Measurements from ENCODE around the gene SLC38A9.

The SLC38A9 gene

GRCh38 chr5:55737793-55738192 is 25.7 kb upstream of the SLC38A9 start, which contains the start of gene DDX4:
Gene DDX4, plus strand, starts transcription at chr5:55738061. Its CDS starts 903 bp downstream, at chr5:55738964.
- no peaks in the 10 kb centered on the region for H4K20me1 ChIP-seq (ENCODE audit: insufficient read depth, low read length)
- H3K79me2 ChIP-seq (ENCODE audit: low read length), result no peaks in the 10 kb centered on the region
- no peak within 1 kb of the TSS for H3K4me2 ChIP-seq (ENCODE audit: low read depth, low read length)
- TF ChIP-seq EZH2 (optimal IDR thresholded peaks at IDR 0.05; ENCODE audit: low read depth, low read length), result no peak
- TF ChIP-seq CTCF (IDR thresholded peaks at IDR 0.05; ENCODE audit: low read length), result no peak
- no peak for TF ChIP-seq EZH2phosphoT487 (IDR thresholded peaks at IDR 0.05; ENCODE audit: low read length)
- DNase-seq, result no peak
- H3K9ac ChIP-seq (ENCODE audit: low read length), result no peak within 1 kb of the TSS
- H3K27me3 ChIP-seq (replicated peaks; ENCODE audit: insufficient read depth, low read length), result no peaks in the 10 kb centered on the region
- no peak within 1 kb of the TSS for H3K27ac ChIP-seq (ENCODE audit: low read length)
- H3K9me3 ChIP-seq (replicated peaks; ENCODE audit: insufficient read depth, low read length), result no peaks in the 10 kb centered on the region
- H2AFZ ChIP-seq (ENCODE audit: low read length), result no peak within 1 kb of the TSS
- no peaks in the 10 kb centered on the region for H3K36me3 ChIP-seq (replicated peaks; ENCODE audit: insufficient read depth, low read length)
- H3K4me3 ChIP-seq (ENCODE audit: low read length), result no peak within 1 kb of the TSS
- no peaks in the 10 kb centered on the region for H3F3A ChIP-seq (ENCODE audit: insufficient read depth, low read length)
- no peaks in the 10 kb centered on the region for H3K9me2 ChIP-seq (replicated peaks; ENCODE audit: insufficient read depth, low read length)
- no peaks in the 10 kb centered on the region for H3K4me1 ChIP-seq (ENCODE audit: low read length)

- TF ChIP-seq CTCF (IDR thresholded peaks at IDR 0.05; ENCODE audit: low read length) (no peak), EZH2 (optimal IDR thresholded peaks at IDR 0.05; ENCODE audit: low read depth, low read length) (no peak), EZH2phosphoT487 (IDR thresholded peaks at IDR 0.05; ENCODE audit: low read length) (no peak)
Measured at GRCh38 chr5:55734658-55735057, 22.5 kb upstream of the SLC38A9 start.

GRCh38 chr5:55732585-55732984 is 20.5 kb upstream of the SLC38A9 start:
- TF ChIP-seq CTCF (IDR thresholded peaks at IDR 0.05; ENCODE audit: low read length), result no peak
- no peak for TF ChIP-seq EZH2 (optimal IDR thresholded peaks at IDR 0.05; ENCODE audit: low read depth, low read length)
- no peak for TF ChIP-seq EZH2phosphoT487 (IDR thresholded peaks at IDR 0.05; ENCODE audit: low read length)
- Histone ChIP-seq H3K9ac (ENCODE audit: low read length) (no peak overlapping the region), H3K79me2 (ENCODE audit: low read length) (no peaks in the 10 kb centered on the region), H3K4me2 (ENCODE audit: low read depth, low read length) (no peak overlapping the region), H2AFZ (ENCODE audit: low read length) (no peak overlapping the region), H3K4me3 (ENCODE audit: low read length) (no peak overlapping the region), H3K27ac (ENCODE audit: low read length) (no peak overlapping the region), H3K9me2 (replicated peaks; ENCODE audit: insufficient read depth, low read length) (no peaks in the 10 kb centered on the region), H3K9me3 (replicated peaks; ENCODE audit: insufficient read depth, low read length) (no peaks in the 10 kb centered on the region), H3K36me3 (replicated peaks; ENCODE audit: insufficient read depth, low read length) (no peaks in the 10 kb centered on the region), H3K4me1 (ENCODE audit: low read length) (no peaks in the 10 kb centered on the region), H3K27me3 (replicated peaks; ENCODE audit: insufficient read depth, low read length) (no peaks in the 10 kb centered on the region), H3F3A (ENCODE audit: insufficient read depth, low read length) (no peaks in the 10 kb centered on the region), H4K20me1 (ENCODE audit: insufficient read depth, low read length) (no peaks in the 10 kb centered on the region)
- no peak for DNase-seq

More at GRCh38 chr5:55734658-55735057, 22.5 kb upstream of the SLC38A9 start:
- H3K4me2 ChIP-seq (ENCODE audit: low read depth, low read length), result no peak overlapping the region
- H2AFZ ChIP-seq (ENCODE audit: low read length), result no peak overlapping the region
- H3K4me1 ChIP-seq (ENCODE audit: low read length), result no peaks in the 10 kb centered on the region
- no peak overlapping the region for H3K27ac ChIP-seq (ENCODE audit: low read length)
- no peaks in the 10 kb centered on the region for H3K36me3 ChIP-seq (replicated peaks; ENCODE audit: insufficient read depth, low read length)
- H3K27me3 ChIP-seq (replicated peaks; ENCODE audit: insufficient read depth, low read length), result no peaks in the 10 kb centered on the region
- H3F3A ChIP-seq (ENCODE audit: insufficient read depth, low read length), result no peaks in the 10 kb centered on the region
- H3K79me2 ChIP-seq (ENCODE audit: low read length), result no peaks in the 10 kb centered on the region
- no peak overlapping the region for H3K9ac ChIP-seq (ENCODE audit: low read length)
- no peak for DNase-seq
- H3K9me2 ChIP-seq (replicated peaks; ENCODE audit: insufficient read depth, low read length), result no peaks in the 10 kb centered on the region
- H3K9me3 ChIP-seq (replicated peaks; ENCODE audit: insufficient read depth, low read length), result no peaks in the 10 kb centered on the region
- H4K20me1 ChIP-seq (ENCODE audit: insufficient read depth, low read length), result no peaks in the 10 kb centered on the region
- no peak overlapping the region for H3K4me3 ChIP-seq (ENCODE audit: low read length)
